SH-SY5Y (cell line): ENCODE measurements around the gene TMBIM4.

ENCODE experiments used
- GATA2 ChIP-seq: IDR thresholded peaks from 2 replicates; pipeline ENCODE4 v1.6.1; 2011; ENCODE audit warnings: mild to moderate bottlenecking, low read depth, low read length
- GATA3 ChIP-seq: IDR thresholded peaks from 2 replicates; pipeline ENCODE4 v1.6.1; 2011; ENCODE audit warnings: low read depth, mild to moderate bottlenecking, low read length, moderate library complexity

- TF ChIP-seq GATA2 (no peak), GATA3 (no peak)
These were observed 79.6 kb downstream of the TMBIM4 start for GRCh38 chr12:66090157-66090556.
